Fibroblast of skin of left quadriceps (primary cell): ENCODE measurements around the gene TNFSF18.
"Not testable (repeated sequence)": the region's sequence is repeated elsewhere in the genome, so short reads cannot be mapped to it uniquely, and the experiment has no call there.

Experiments used
- DNase-seq, 2 experiments: peaks; one replicate each; pipeline ENCODE4 v3.0.0-alpha.2; 2013; ENCODE audit warnings: low read depth in 2 of 2

Gene TNFSF18, protein sequence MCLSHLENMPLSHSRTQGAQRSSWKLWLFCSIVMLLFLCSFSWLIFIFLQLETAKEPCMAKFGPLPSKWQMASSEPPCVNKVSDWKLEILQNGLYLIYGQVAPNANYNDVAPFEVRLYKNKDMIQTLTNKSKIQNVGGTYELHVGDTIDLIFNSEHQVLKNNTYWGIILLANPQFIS

GRCh38 chr1:173050865-173051264 is at the start of gene TNFSF18:
TNFSF18 (minus strand) TSS chr1:173050941; CDS start chr1:173050896, 45 bp downstream.
- no peak for DNase-seq

- no peak for DNase-seq
These were observed 48.4 kb upstream of the TNFSF18 start for GRCh38 chr1:173099166-173099565.

DNA sequence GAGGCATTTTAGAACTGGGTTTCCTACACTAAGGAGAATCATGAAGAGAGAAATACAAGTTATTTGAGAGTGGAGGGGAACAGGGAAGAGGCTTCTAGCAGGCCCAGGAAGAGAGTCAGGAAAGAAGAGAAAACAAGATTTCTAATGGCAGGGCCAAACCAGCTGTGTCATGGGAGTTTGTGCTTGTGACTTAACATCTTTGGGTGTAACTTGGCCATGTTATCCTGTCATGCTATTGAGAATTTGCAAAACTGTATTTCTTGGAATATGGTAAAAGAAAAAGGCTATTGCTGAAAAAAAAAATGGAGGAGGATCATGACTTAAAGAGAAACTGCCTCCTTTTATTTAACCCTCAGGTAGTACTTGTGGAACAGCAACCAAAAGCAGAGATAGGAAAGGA is 47.4 kb upstream of the TNFSF18 start:
- no peak for DNase-seq

GRCh38 chr1:173097001-173097400 is 46.3 kb upstream of the TNFSF18 start:
- peak in 1 of 2 experiments; percentile 14 for DNase-seq

GRCh38 chr1:173095632-173096031 is 44.9 kb upstream of the TNFSF18 start:
- peak; percentile 31 to 32 for DNase-seq

GRCh38 chr1:173094541-173094940 is 43.8 kb upstream of the TNFSF18 start:
- no peak for DNase-seq

DNA sequence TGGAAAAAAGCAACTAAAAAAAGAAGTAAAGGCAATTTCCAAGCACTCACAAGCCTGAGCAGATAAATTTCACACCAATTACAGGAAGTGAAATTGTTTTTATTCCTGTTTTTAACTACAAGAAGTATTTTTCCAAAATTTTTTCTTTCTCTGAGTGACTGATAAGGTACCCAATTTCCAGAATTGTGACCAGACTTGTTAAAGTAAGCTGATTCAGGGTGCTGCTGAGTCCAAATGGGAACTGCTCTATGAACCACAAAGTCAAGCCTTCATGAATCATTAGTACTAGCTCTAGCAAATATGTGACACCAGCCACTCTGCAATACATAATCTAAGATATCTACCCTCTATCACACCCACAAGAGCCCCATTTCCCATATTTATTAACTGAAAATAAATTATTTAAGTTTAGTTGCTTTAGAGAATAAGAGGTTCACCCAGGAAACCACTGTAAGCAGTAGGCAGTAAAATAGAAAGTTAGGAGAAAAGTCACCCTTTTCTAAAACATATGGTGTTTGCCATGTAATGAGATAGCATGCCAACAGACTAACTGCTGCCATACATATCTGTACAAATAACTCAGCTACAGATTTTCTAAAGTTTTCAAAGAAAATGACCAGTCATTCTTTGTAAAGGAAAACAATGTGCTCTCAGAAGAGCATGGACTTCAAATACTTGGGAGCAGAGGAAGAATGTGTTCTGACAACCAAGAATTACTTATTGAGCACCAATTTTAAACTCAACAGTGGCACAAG is 43.1 kb upstream of the TNFSF18 start:
- no peak for DNase-seq

GRCh38 chr1:173084292-173084691 is 33.6 kb upstream of the TNFSF18 start:
- DNase-seq: peak in 1 of 2 experiments; percentile 8

- peak; percentile 15 to 18 for DNase-seq
These were observed 32.2 kb upstream of the TNFSF18 start for GRCh38 chr1:173082913-173083312.

GRCh38 chr1:173074217-173074616 is 23.5 kb upstream of the TNFSF18 start:
- DNase-seq: not testable (repeated sequence)

DNA sequence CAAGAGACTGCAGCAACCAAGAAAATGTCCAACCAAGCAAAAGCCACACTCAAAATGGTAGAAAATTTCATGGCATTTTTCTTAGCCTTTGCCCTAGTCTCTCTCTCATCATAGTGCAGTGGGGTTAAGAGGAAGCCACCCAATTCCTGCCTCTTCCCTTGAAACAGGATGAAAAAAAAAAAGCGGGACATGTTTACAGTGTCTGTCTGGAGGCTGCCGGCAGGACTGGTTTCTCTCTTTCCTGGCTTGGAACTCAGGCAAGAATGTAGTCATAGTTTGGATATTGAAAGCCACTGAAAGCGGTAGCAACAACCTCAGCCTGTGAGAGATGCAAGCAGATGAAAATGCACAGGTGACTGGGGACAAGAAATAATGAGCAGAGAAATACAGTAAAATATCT is 13.3 kb upstream of the TNFSF18 start:
- no peak for DNase-seq

DNA sequence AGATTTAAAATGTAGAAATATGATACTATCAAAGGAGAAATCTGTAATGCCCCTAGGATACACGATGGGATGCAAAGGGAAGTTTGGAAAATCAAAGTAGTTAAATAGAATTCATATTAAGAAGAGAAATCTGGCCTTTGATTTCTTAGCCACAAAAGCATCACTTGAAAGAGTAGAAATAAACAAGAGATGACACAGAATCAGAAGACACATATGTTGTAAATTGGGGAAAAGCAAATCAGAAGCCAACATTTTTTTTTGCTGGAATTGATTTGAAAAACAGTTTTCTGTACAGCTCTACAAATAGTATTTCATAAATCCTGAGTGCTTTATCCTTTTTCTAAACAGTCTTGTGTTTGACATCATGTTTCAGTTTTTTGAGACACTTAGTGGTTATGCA is 12.4 kb upstream of the TNFSF18 start:
- no peak for DNase-seq

- DNase-seq: peak; percentile 87 to 90
These were observed 11.6 kb upstream of the TNFSF18 start for GRCh38 chr1:173062150-173062938.

GRCh38 chr1:173058556-173058955 is 7.8 kb upstream of the TNFSF18 start:
- no peak for DNase-seq

- DNase-seq: no peak
These were observed 7.2 kb upstream of the TNFSF18 start for GRCh38 chr1:173057984-173058383.

DNA sequence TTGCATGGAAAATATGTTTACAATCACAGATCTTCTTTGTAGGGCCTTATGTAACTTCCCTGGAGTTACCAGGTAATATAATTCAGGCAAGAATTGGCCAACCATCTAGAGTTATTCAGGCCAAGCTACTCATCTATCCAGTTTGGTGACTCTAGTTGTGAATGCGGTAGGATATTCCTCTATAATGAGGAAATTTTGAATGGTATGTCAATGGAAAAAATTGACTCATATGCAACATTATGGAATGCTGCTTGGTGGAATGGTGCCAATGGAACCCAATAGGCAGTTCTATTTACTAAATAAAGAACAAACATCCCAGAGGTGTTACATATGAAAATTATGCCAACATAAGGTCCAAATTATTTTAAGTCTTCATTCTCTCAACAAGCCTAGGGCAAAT is 5.6 kb upstream of the TNFSF18 start:
- DNase-seq: no peak

- DNase-seq: no peak
These were observed 2.0 kb upstream of the TNFSF18 start for GRCh38 chr1:173052681-173053196.

DNA sequence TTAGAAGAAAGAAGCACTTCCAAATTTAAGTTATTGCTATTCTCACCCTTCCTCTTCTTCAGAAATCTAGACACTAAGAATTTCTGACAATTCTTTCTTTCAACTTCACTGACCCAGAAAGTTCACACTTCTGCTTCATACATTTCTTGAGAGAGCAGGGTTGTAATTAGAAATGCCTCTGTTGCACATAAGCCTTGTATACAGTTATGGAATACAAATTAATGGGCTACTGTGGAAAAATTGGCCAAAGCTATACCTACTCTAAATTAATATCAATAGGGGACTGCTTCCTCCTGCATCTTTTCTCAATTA is 1.5 kb downstream of the TNFSF18 start:
- DNase-seq: no peak

DNA sequence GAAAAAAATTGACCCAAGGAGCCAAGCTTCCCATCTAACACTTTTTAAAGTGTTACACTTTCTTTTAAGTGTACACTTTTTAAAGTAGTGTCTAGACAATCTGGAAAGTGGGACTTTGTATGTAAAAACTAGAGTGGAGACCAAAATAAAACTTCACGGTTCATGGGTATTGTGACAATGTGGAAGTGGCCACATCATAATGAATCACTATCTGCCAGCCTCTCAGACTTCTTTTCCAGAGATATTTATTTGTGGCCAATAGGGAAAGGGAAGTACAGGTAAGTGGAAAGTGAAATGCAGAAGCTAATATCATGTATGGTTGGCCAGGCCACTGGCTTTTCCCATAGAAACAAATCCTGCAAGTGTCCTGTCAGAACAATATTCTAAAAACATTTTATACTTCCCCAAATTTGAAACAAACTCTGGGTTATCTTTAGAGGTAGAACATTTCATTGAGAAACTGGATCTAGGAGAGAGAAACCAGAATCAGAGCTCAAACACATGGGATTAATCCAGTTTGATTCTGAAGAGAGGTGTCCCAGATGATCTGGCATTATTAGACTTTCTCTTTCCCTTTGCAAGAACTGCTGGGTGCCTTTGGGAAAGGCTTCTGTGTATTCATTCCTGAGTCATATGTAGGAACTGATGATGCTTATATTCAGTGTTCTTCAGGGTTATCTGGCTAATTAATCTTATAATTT is 2.0 kb downstream of the TNFSF18 start:
- DNase-seq: no peak

- no peak for DNase-seq
These were observed 6.1 kb downstream of the TNFSF18 start for GRCh38 chr1:173044656-173045055.

DNA sequence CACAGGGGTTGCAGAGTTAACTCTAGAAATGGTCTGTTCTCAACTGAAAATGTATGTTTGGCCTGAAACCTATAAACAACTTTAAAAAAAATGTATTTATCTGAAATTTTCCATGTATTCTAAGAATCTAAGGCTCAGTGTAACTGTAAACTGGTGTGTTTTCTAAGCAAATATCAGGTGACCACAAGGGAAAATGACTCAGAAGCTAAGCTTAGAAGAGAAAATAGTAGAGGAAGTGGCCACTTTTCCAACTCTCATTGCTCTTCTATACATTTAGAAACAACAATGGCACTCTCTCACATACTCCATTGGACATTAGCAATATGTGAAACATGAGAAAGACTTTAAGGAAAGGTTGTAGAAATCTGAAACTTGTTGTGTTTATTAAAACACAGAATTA is 7.5 kb downstream of the TNFSF18 start:
- no peak for DNase-seq

DNA sequence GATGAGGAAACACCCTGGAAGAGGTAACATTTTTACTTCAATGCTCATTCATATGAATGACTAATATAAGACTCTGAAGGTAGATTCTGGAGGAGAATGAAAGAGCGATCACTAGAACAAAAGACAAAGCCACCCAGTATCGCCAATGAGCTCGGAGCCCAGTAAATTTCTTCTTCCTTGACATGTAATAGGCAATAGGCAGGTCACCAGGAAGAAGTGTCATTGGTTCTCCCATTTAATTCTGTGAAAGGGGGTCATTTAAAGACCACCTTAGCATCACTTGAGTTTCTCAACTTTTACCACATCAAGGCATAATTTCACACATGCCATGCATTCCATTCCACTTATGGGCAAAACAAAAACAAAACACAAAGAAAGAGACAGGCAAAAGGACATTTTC is 7.9 kb downstream of the TNFSF18 start:
- DNase-seq: no peak
